GM12874 (cell line): ENCODE data around the gene LRRC61.

Source experiments
- CTCF ChIP-seq: IDR thresholded peaks from 2 replicates; pipeline ENCODE4 v1.5.1; 2011; ENCODE audit warnings: low read depth, mild to moderate bottlenecking, control low read depth, low read length, moderate library complexity; ENCODE audit not compliant: insufficient read depth

LRRC61 gene

GRCh38 chr7:150322114-150322832 is 882 bp upstream of the LRRC61 start:
- no peak for TF ChIP-seq CTCF

- TF ChIP-seq CTCF: no peak
Measured at GRCh38 chr7:150323682-150324372, 672 bp downstream of the LRRC61 start.

GRCh38 chr7:150324373-150324961 is 1.3 kb downstream of the LRRC61 start:
- no peak for TF ChIP-seq CTCF

GRCh38 chr7:150325110-150325611 is 2.0 kb downstream of the LRRC61 start:
- no peak for TF ChIP-seq CTCF

GRCh38 chr7:150325901-150326300 is 2.7 kb downstream of the LRRC61 start:
- TF ChIP-seq CTCF: no peak

- TF ChIP-seq CTCF: no peak
Measured at GRCh38 chr7:150326657-150327268, 3.6 kb downstream of the LRRC61 start.

GRCh38 chr7:150327308-150327707 is 4.2 kb downstream of the LRRC61 start:
- TF ChIP-seq CTCF: no peak
